GM23248 (cell line): Measurements from ENCODE around the gene TRMT44.

Source experiments
- EZH2 ChIP-seq: fragments of 200-600 bp; sonication (generic); IDR thresholded peaks from 2 replicates; pipeline ENCODE4 v1.6.1; 2018; ENCODE audit warnings: antibody characterized with exemption, mild to moderate bottlenecking; ENCODE audit not compliant: insufficient read depth, poor library complexity, severe bottlenecking
- EZH2phosphoT487 ChIP-seq: fragments of 200-600 bp; sonication (generic); IDR thresholded peaks from 2 replicates; pipeline ENCODE4 v1.6.1; 2018; ENCODE audit warnings: antibody characterized with exemption, moderate library complexity, mild to moderate bottlenecking, low read depth; ENCODE audit not compliant: insufficient read depth

GRCh38 chr4:8435656-8436121 lies 4.9 kb upstream of the TRMT44 start:
- TF ChIP-seq EZH2: no peak
- TF ChIP-seq EZH2phosphoT487: no peak
